Large intestine (tissue), 3 donors: ENCODE results near the gene GRIN2A. TPM values are rescaled to one million over a fixed set of nuclear protein-coding genes. Genes with fewer than 3 reads are reported as not detected.

Experiments
- DNase-seq, 2 donors: peaks; one replicate each; pipeline versions ENCODE4 v3.0.0 to v3.0.0-alpha.2; 2013
- H3K27ac ChIP-seq: one replicate; pipeline ENCODE4 v1.5.1; 2013; ENCODE audit warnings: low read length
- H3K27me3 ChIP-seq: 2 replicates; pipeline ENCODE4 v1.6.1; 2013; ENCODE audit warnings: low read length; ENCODE audit not compliant: control insufficient read depth, insufficient read depth
- H3K36me3 ChIP-seq: 2 replicates; pipeline ENCODE4 v1.6.1; 2013; ENCODE audit warnings: low read length; ENCODE audit not compliant: control insufficient read depth, insufficient read depth
- H3K4me1 ChIP-seq: one replicate; pipeline ENCODE4 v1.6.1; 2013; ENCODE audit warnings: low read length; ENCODE audit not compliant: control insufficient read depth, insufficient read depth
- H3K4me3 ChIP-seq: one replicate; pipeline ENCODE4 v1.5.1; 2013; ENCODE audit warnings: low read length
- H3K9me3 ChIP-seq: one replicate; pipeline ENCODE4 v1.6.1; 2013; ENCODE audit warnings: mild to moderate bottlenecking, low read depth, low read length, moderate library complexity; ENCODE audit not compliant: control insufficient read depth
- WGBS: methylation state at CpG from one replicate; pipeline ENCODE4 v1.1.5; 2013; ENCODE audit warnings: low lambda C conversion rate; ENCODE audit not compliant: insufficient coverage; 5-methylcytosine and 5-hydroxymethylcytosine counted together
- polyA plus RNA-seq: library from polyadenylated mRNA; unstranded; fragments of 120-200 nt; gene quantifications from one replicate; pipeline ENCODE4 v1.2.1, GENCODE V29; 2013

GRIN2A gene
- polyA plus RNA-seq, 1 donor, result 0.10 TPM

GRCh38 chr16:10181196-10182162 is 749 bp downstream of the GRIN2A start:
- WGBS, result no CpG with 5 or more reads among the region's 85 CpGs
- DNase-seq, result peak; percentile 51 to 64
- Histone ChIP-seq H3K27me3 (peaks cover 78% of the 10 kb centered on the region), H3K27ac (no peak overlapping the region), H3K9me3 (peaks cover 12% of the 10 kb centered on the region), H3K4me3 (no peak overlapping the region), H3K4me1 (peaks cover 4% of the 10 kb centered on the region), H3K36me3 (no peaks in the 10 kb centered on the region)

- Histone ChIP-seq H3K27ac (no peak overlapping the region), H3K36me3 (no peaks in the 10 kb centered on the region), H3K9me3 (peaks cover 12% of the 10 kb centered on the region), H3K4me1 (peaks cover 4% of the 10 kb centered on the region), H3K4me3 (no peak overlapping the region), H3K27me3 (peaks cover 78% of the 10 kb centered on the region)
- WGBS, result no CpG with 5 or more reads among the region's 24 CpGs
- DNase-seq, result peak in 1 of 2 donors; percentile 24
These were observed 1.5 kb downstream of the GRIN2A start for GRCh38 chr16:10180771-10181163.

- no peak for DNase-seq
- WGBS, result no CpG with 5 or more reads among the region's 53 CpGs
- Histone ChIP-seq H3K36me3 (no peaks in the 10 kb centered on the region), H3K27me3 (peaks cover 73% of the 10 kb centered on the region), H3K4me3 (no peak overlapping the region), H3K4me1 (peaks cover 4% of the 10 kb centered on the region), H3K9me3 (peaks cover 12% of the 10 kb centered on the region), H3K27ac (no peak overlapping the region)
These were observed 2.0 kb downstream of the GRIN2A start for GRCh38 chr16:10180042-10180770.

GRCh38 chr16:10178526-10178925 is 3.7 kb downstream of the GRIN2A start:
- peaks cover 59% of the 10 kb centered on the region for H3K27me3 ChIP-seq
- peaks cover 4% of the 10 kb centered on the region for H3K4me1 ChIP-seq
- DNase-seq, result no peak
- H3K27ac ChIP-seq, result no peak overlapping the region
- H3K4me3 ChIP-seq, result no peak overlapping the region
- peaks cover 12% of the 10 kb centered on the region for H3K9me3 ChIP-seq
- H3K36me3 ChIP-seq, result no peaks in the 10 kb centered on the region
- 90% methylated on average over 3 of the region's 3 CpGs for WGBS

GRCh38 chr16:10178080-10178479 is 4.1 kb downstream of the GRIN2A start:
- H3K4me3 ChIP-seq, result no peak overlapping the region
- 60% methylated on average over 1 of the region's 2 CpGs for WGBS
- H3K36me3 ChIP-seq, result no peaks in the 10 kb centered on the region
- peaks cover 12% of the 10 kb centered on the region for H3K9me3 ChIP-seq
- no peak for DNase-seq
- H3K27me3 ChIP-seq, result peaks cover 54% of the 10 kb centered on the region
- H3K4me1 ChIP-seq, result peaks cover 4% of the 10 kb centered on the region
- H3K27ac ChIP-seq, result no peak overlapping the region

GRCh38 chr16:10172848-10173655 is 9.2 kb downstream of the GRIN2A start:
- H3K27ac ChIP-seq, result no peak overlapping the region

GRCh38 chr16:10171221-10171620 is 11.0 kb downstream of the GRIN2A start:
- Histone ChIP-seq H3K36me3 (no peaks in the 10 kb centered on the region), H3K4me1 (no peaks in the 10 kb centered on the region), H3K27ac (no peak overlapping the region), H3K27me3 (peaks cover 3% of the 10 kb centered on the region), H3K4me3 (no peak overlapping the region), H3K9me3 (no peaks in the 10 kb centered on the region)
- peak; percentile 29 to 53 for DNase-seq
- no CpG with 5 or more reads among the region's 4 CpGs for whole genome bisulfite sequencing

More at GRCh38 chr16:10172848-10173655, 9.2 kb downstream of the GRIN2A start:
- H3K36me3 ChIP-seq, result no peaks in the 10 kb centered on the region
- no peaks in the 10 kb centered on the region for H3K9me3 ChIP-seq
- peaks cover 6% of the 10 kb centered on the region for H3K27me3 ChIP-seq
- no peak for DNase-seq
- 94% methylated on average over 3 of the region's 16 CpGs for WGBS
- no peak overlapping the region for H3K4me3 ChIP-seq
- H3K4me1 ChIP-seq, result no peaks in the 10 kb centered on the region

GRCh38 chr16:10169904-10170410 is 12.3 kb downstream of the GRIN2A start:
- Histone ChIP-seq H3K4me3 (no peak overlapping the region), H3K9me3 (no peaks in the 10 kb centered on the region), H3K4me1 (no peaks in the 10 kb centered on the region), H3K27ac (no peak overlapping the region), H3K36me3 (no peaks in the 10 kb centered on the region), H3K27me3 (peaks cover 3% of the 10 kb centered on the region)
- no peak for DNase-seq
- WGBS, result 100% methylated on average over 1 of the region's 2 CpGs

- WGBS, result 100% methylated on average over 1 of the region's 3 CpGs
- Histone ChIP-seq H3K4me1 (no peaks in the 10 kb centered on the region), H3K36me3 (no peaks in the 10 kb centered on the region), H3K4me3 (no peak overlapping the region), H3K27ac (no peak overlapping the region), H3K27me3 (peaks cover 1% of the 10 kb centered on the region), H3K9me3 (no peaks in the 10 kb centered on the region)
- no peak for DNase-seq
These were observed 13.2 kb downstream of the GRIN2A start for GRCh38 chr16:10169031-10169430.

- no CpG with 5 or more reads among the region's 1 CpG for WGBS
- no peaks in the 10 kb centered on the region for H3K4me1 ChIP-seq
- no peaks in the 10 kb centered on the region for H3K36me3 ChIP-seq
- DNase-seq, result no peak
- no peaks in the 10 kb centered on the region for H3K9me3 ChIP-seq
- H3K4me3 ChIP-seq, result no peak overlapping the region
- no peaks in the 10 kb centered on the region for H3K27me3 ChIP-seq
- H3K27ac ChIP-seq, result no peak overlapping the region
These were observed 14.0 kb downstream of the GRIN2A start for GRCh38 chr16:10168258-10168657.
